GM12801 (cell line): ENCODE results near the gene ZFP57.

Source experiments
- CTCF ChIP-seq: IDR thresholded peaks from one replicate; pipeline ENCODE4 v1.5.1; 2011; ENCODE audit warnings: control low read depth; ENCODE audit not compliant: insufficient read length; ENCODE audit errors: extremely low read depth

The ZFP57 gene

GRCh38 chr6:29685718-29686326, 4.9 kb upstream of the ZFP57 start:
- TF ChIP-seq CTCF = no peak

GRCh38 chr6:29681811-29682210, 859 bp upstream of the ZFP57 start:
- TF ChIP-seq CTCF = no peak

GRCh38 chr6:29680416-29680815, 536 bp downstream of the ZFP57 start:
- no peak for TF ChIP-seq CTCF

- TF ChIP-seq CTCF = no peak
Measured at GRCh38 chr6:29679962-29680361, 990 bp downstream of the ZFP57 start.

GRCh38 chr6:29678114-29678513, 2.8 kb downstream of the ZFP57 start:
- no peak for TF ChIP-seq CTCF

- TF ChIP-seq CTCF = no peak
Measured at GRCh38 chr6:29676981-29677601, 3.9 kb downstream of the ZFP57 start.

- no peak for TF ChIP-seq CTCF
Measured at GRCh38 chr6:29675561-29675960, 5.4 kb downstream of the ZFP57 start.
